Stimulated activated CD8-positive, alpha-beta memory T cell treated with anti-CD3 and anti-CD28 coated beads, Interleukin-12 subunit alpha, Interleukin-12 subunit beta, amount 100 ng/mL, for 24 hours (primary cell): ENCODE results near the gene PAX2.

Experiments
- DNase-seq: peaks from one replicate; pipeline ENCODE4 v3.0.0-alpha.2; 2020; ENCODE audit errors: extremely low read depth

Gene PAX2

DNA sequence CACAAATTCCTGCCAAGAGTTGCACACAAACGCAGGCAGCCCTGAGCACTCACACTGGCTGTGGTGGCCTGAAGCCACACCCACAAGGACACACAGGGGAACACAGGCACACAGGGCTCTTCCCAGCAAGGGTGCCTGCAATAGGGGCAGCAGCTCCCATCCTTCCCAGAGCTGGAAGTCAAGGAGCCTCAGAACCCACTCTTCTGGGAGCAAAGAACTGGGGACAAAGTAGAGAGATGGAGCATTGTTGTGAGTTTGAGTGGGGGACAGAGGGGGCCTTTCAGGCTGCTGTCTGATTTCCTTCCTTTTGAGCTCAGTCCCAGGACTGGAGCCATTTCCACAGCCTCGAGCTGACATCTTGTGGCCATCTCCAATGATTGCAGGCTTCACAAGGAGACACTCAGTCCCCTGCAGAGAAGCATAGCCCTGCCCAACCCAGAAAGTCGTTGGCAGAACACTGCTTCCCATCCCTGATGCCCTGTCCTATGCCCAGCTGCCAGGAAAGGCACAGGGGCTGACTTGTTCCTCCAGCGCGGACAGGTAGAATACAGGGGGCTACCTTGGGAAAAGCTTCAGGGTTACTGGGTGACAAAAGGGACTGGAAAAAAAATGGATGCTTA, 133.0 kb downstream of the PAX2 start:
- no peak for DNase-seq
